HG03378 (cell line): ENCODE data around the gene FAM168B.
A peak's percentile ranks its signal among the peaks of the same experiment; 100 is the strongest.
"Not testable (repeated sequence)": the region's sequence is repeated elsewhere in the genome, so short reads cannot be mapped to it uniquely, and the experiment has no call there.

Experiments used
- ATAC-seq: cut with Tn5 transposase; IDR thresholded peaks from one replicate; pipeline ENCODE4 v1.9.1; 2021; ENCODE audit warnings: mild to moderate bottlenecking, moderate library complexity; ENCODE audit not compliant: unreplicated experiment

Gene FAM168B, protein sequence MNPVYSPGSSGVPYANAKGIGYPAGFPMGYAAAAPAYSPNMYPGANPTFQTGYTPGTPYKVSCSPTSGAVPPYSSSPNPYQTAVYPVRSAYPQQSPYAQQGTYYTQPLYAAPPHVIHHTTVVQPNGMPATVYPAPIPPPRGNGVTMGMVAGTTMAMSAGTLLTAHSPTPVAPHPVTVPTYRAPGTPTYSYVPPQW

DNA sequence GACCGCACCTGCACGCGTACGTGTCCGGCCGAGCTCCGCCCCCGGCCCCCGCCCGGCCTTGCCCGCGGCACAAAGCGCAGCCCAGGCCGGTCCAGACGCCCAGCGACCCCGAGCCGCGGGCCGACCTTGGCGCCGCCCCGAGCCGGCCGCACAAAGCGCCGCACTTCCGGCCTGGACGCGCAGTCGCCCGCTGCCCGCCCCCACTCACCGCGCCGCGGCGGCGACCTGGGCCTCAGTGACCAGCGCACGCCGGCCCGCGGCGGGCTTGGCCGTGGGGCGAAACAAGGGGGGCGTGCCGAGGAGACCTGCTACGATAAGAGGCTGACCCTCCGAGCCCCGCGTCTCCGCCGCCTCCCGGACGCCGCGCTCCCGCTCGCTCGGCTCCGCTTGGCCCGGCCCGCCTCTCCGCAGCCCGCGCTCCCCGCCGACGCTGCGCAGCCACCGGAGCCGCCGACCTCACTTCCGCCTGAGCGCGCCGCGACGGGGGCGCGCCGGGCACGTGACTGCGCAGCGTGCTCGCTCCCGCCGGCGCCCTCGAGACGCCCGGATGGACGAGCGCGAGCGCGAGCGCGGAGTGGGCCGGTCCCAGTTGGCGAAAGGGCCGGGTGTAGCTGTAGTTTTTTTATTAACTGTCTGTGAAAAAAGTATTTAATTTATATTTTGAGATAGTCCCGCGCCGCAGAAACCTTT is at the start of gene FAM168B:
TSS of gene FAM168B (minus strand) at position 455 of the 690 bp plus-strand sequence. CDS start 10,814 bp downstream, outside the sequence.
- peak; percentile 67 for ATAC-seq

DNA sequence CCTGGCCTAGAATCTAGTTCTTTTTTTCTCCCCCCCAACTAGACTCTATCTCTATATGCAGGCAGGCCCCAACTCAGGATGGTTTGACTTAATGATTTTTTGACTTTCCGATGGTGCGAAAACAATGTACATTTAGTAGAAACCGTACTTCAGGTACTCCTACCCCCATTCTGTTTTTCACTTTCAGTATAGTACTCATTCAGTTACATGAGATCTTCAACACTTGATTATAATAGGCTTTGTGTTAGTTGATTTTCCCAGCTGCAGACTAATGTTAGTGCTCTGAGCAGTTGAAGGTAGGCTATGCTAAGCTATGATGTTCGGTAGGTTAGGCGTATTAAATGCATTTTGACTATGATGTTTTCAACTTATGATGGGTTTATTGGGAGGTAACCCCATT is 49.6 kb upstream of the FAM168B start:
- no peak for ATAC-seq

DNA sequence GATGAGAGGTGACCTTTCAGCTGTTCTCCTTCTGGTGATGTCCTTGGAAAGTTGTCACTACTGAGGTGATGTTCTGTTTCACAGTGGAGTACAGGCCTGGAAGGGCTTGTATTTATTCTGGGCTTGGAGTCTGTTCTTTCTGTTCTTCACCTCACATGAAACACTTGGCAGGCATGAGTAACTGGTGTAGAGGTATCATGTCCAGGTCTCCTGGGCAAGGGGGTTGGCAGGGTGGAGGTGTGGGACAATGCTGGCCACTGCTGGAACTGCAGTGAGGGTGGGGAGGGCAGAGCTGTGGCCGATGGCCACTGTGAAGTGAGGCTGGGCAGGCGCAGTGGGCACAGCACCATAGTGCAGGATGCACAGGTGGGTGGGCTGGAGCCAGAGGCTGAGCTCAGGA is 47.3 kb upstream of the FAM168B start:
- no peak for ATAC-seq

DNA sequence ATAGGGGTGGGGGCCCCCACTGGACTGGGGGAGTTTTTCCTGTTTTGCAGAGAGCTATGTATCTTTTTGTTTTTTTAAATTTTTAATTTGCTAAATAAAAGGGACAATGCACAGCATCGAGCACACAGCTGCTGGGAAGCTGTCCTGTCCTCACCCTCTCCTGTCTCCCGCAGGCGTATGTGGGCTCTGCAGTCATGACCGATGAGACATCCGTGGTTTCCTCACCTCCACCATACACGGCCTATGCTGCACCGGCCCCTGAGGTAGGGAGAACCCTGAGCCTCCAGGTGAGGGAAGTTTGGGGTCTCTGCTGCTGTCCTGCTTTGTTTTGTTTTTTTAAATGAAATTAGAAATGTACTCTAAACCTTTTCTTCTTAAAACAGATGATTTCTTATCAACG is 39.5 kb upstream of the FAM168B start:
- ATAC-seq = no peak

DNA sequence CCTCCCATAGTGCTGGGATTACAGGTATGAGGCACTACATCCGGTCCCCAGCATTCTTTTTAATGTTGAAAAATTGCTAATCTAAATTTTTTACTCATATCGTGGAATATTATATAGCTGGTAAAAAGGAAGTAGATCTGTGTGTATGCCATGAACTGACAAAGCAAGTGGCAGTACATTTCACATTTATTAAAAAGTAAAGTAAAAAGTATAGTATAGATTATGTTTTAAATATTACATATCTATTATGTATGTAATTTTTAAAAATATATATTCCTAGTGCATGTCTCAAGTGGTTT is 37.0 kb upstream of the FAM168B start:
- ATAC-seq = no peak

DNA sequence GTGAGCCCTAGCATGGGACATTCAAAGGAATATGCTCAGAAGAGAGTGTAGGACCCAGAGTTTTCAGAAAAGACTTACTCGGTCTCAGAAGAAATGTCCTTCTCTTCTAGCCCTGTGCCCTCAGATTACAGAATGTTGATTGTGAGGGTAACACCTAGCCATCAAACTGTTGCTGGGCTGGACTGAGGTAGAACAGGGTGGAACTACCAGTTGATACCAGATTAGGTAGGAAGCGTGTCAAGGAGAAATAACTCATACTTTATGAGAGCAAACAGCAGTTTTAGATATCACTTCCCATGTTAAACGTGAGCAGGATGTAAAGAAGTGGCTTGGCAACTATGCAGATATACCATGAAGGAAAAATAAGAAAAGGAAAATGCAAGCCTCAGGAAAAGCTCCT is 34.7 kb upstream of the FAM168B start:
- no peak for ATAC-seq

DNA sequence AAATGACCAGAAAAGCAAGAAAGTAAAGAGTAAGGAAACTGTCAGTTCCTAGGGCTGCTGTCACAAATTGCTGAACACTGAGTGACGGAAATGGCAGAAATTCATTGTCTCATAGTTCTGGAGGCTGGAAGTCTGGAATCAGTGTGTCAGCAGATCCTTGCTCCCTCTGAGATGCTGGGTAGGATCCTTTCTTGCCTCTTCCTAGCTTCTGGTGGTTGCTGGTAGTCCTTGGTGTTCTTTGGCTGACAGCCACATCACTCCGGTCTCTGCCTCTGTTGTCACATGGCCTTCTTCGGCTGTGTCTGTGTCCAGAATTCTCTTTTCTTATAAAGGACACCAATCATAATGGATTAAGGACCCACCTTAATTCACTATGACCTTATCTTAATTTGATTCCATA is 33.8 kb upstream of the FAM168B start:
- no peak for ATAC-seq

DNA sequence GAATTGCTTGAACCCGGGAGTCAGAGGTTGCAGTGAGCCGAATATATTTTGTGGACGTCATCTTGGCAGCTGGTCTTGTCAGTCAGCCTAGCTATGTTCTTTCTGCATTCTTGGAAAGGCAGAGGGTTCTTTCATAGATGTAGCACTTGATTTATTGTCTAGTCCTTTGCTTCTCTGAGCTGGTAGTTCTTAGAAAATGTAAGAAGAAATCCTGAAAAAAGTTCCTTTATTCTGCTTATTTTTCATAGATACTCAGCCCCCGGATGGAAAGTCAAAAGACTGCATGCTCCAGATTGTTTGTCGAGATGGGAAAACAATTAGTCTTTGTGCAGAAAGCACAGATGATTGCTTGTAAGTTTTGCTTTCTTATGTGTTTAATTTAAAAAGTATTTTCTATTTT is 33.2 kb upstream of the FAM168B start:
- ATAC-seq = no peak

DNA sequence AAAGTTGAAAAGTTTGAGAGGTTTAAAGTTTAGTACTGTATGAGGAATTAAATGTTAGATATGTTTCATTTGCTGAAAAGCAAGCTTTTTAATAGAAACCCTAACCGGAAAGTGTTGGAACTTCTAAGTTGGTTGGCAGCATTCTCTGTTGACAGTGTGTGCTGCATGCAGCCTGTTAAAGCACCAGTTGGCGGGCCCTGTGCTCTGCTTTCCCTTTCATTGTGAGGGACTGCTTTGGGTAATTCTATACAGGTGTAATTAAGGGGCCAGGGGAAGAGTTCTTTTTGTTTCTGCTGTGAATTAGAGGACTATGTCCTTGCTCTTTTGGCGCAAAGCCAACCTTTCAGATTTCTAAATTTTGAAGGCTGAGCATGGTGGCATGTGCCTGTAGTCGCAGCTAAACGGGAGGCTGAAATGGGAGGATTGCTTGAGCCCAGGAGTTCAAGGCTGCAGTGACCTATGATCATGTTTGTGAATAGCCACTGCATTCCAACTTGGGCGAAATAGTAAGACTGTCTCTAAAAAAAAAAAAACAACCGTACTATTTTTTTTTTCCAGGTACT is 32.0 kb upstream of the FAM168B start:
- no peak for ATAC-seq

DNA sequence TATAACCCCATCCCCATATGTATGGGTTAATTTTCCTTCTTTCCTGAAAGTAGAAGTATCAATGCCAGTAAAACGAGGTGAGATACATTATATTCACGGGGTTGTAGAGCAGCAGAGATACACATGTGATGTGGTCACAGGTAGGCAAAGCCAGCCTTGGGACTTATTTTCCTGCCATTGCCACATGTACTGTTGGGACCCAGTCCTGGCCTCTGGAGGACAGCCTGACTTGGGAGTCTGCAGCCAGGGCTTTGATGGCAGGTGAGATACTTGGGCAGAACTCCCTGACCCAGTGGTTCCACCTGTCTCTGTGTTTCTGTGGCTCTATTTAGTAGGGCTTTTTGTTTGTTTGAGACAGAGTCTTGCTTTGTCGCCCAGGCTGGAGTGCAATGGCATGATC is 29.9 kb upstream of the FAM168B start:
- ATAC-seq = no peak

DNA sequence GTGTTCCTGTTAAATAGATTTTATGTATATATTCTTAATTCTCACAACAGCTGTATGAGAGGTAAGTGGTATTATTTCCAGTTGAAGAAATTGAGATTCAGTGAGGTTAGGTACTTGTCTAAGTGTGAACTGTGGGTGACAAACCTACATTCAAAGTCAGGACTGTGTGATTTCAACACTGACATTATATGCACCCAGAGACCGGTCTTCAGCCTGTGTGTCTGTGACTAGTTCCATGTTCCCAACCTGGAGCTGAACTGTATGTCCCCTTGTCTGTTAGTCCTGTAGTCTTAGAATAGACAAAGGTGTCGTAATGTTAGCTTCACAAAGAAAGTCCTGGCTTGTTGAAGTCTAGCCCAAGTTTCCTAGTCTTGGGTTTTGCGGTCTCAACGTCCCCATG is 29.2 kb upstream of the FAM168B start:
- ATAC-seq = no peak

DNA sequence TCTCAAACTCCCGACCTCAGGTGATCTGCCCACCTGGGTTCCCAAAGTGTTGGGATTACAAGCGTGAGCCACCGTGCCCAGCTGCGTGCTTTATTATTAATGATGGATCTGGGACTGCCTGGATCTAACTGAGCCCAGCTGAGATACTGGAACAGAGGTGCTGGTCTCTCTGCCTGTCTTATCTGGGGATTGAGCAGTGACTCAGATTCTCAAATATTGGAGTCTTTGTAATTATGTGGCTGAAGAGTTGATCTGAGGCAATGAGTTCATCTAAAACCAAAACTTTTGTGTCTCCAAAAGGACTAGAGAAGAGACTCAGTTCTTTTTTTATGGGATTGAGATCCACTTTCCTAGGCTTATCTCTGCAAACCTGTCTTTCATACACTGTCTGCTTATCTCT is 28.2 kb upstream of the FAM168B start:
- ATAC-seq = no peak

DNA sequence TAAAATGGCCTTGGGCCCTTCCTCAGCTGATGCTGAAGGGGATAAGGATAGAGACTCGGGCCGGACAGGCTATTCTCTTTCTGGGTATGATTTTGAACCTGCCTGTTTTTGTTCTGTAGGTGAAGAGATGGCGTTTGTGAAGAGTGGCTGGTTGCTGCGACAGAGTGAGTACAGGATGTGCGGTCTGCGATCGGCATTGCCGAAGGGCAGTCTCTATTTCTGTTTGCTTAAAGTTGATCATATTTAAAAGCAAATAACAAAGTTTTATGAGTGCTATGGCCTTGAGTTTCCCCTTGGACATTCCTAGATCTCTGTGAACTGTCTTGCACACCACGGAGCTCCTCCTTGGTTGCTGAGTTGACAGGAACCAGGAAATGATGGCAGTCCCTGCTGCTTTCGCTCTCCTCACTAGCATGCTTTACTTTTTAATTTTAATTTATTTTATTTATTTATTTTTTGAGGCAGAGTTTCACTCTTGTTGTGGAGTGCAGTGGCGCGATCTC is 27.6 kb upstream of the FAM168B start:
- no peak for ATAC-seq

DNA sequence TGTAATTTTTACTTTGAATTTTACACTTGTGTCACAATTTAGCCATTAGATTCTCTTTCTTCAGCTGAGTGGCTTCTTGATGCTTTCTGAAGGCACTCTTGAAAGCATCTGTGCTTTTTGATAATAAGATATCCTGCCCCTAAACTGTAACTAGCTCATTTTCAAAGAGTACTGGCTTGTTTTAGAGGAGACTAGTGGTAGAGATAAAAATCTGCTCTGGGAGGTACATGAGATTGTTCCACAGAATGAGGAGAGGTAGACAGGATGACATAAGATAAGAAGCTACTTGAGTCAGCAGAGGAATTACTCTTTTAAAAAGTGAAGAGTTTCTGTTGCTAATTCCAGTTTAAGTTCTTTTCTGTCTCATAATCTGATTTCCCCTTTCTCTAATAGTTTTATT is 22.5 kb upstream of the FAM168B start:
- ATAC-seq = no peak

DNA sequence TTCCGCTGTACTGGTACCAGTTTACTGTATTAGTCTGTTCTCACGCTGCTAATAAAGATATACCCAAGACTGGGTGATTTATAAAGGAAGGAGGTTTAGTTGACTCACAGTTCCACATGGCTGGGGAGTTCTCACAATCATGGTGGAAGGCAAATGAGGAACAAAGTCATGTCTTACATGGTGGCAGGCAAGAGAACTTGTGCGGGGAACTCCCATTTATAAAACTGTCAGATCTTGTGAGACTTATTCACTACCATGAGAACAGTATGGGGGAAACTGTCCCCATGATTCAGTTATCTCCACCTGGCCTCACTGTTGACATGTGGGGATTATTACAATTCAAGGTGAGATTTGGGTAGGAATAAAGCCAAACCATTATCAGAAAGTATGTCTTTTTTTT is 21.7 kb upstream of the FAM168B start:
- ATAC-seq = not testable (repeated sequence)

DNA sequence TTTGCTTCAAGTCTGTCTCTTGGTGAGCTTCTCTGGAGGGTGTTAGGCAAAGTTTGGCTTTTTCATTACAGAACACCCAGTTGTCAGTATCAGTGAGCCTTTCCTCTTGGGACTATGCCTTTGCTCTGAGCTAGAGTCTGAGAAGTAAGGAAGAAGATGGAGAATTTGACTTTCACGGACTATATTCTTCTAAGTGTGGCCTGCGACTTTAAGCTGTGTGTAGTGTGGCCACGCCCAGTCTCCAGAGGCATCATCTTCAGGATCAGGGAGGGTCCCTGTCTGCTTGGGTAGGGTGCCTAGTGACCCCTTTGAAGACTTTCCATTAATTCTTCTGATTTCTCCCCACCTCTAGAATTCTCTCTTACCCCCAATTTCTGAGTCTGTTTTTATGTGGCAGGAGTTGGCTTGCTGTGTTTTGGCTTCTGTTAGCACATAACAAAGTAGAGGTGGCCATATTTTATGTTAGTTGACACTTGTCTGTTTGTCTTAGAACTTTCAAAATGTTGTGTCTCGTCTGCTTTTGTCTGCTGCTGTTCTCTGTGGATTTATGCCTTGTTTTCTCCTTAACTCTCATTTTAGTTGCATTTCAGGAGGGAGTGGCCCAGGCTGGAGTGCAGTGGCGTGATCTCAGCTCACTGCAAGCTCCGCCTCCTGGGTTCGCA is 20.4 kb upstream of the FAM168B start:
- no peak for ATAC-seq

DNA sequence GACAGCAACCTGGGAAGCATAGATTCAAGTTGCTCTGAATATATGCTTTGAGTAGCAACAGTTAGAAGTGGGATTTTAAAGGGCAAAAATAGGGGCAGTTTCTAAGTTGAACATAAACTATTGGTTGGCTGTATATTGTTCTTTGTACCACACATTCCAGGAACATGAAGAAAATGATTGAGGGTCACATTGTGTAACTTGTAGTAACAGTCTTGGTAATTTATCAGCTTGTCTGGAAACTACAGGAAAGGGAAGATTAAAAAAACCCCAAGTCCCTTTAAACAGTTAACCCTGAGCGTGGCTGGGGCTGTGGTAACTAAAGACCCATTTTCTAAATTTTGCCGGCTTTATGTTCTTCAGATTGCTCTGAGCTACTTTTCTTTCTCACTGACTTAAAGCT is 19.3 kb upstream of the FAM168B start:
- no peak for ATAC-seq

DNA sequence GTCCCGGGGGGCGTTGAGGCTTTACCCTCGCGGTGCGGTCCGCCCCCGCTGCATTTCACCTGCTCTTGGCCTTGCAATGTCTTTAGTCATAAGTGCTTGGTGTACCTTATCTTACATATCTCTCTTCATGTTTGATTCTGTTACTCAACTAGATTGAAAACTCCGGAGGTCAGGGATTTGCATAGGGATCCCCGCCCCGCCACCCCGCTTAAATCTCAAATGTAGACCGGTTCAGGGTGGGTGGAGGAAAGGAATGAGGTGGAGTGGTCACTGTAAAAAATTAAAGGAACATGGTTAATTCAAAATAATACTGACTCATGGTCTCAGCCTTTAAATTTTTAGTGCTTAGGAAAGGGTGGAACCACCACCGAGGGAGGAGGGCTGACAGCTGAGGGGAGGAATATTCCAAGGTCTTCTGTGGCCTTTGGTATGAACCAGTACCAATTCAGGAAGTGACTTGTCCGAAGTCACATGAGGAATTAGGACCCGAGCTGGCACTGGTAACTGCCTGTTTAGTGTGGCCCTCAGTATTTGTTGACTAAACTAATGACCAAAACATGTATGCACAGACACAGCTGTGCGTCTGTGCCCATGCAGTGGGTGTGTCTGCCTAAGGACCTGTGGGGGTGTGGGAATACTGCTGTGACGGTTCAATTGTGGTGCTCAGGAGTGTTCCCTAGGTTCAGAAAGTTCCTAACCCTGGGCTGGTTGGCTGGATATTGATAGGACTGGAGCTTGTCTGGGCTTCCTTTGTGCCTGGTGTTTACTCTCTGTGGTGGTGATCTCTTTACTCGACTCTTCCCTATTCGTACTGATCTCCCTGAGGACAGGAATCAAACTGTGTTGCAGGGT is 12.9 kb upstream of the FAM168B start:
- ATAC-seq = peak; percentile 43

DNA sequence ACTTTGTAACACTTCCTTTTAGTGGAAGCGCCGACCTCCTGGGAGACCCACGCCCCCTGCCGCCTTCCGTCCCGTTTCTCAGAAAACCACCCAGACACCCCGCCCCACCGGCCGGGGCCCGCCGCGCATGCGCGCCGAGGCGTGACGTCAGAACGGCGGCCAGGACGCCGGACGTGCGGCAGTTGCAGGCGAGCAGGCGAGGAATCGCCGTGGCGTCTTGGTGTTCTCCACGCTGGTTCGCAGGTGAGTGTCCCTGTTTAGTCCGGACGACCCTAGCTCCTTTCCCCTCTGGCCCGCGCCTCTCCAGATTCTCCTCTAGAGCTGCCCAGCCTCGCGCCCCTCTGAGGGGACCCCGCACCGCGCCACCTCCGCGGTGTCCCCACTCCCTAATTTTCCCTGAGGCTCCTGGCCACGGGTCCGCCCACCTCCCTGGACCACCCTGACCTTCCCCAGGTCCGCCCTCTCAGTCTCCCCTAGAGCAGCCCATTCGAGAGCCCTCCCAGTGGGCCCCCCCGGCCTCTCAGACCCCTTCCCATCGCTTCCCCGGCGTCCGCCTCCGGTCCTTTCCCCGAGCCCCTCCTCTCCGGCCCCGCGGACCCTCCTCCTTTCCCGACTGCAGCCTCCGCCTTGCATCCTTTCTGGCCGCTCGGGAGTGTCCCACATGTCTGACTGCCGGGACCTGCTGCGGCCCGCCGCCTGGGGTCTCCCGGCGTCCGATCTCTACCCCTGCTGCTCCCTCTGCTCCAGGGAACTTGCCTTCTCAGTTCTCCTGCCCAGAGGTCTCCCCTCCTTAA is 12.1 kb upstream of the FAM168B start, which contains the start of gene PLEKHB2:
TSS of gene PLEKHB2 (plus strand) at position 181 of the 794 bp plus-strand sequence. CDS start 15,606 bp downstream, outside the sequence.
- ATAC-seq = peak; percentile 48

DNA sequence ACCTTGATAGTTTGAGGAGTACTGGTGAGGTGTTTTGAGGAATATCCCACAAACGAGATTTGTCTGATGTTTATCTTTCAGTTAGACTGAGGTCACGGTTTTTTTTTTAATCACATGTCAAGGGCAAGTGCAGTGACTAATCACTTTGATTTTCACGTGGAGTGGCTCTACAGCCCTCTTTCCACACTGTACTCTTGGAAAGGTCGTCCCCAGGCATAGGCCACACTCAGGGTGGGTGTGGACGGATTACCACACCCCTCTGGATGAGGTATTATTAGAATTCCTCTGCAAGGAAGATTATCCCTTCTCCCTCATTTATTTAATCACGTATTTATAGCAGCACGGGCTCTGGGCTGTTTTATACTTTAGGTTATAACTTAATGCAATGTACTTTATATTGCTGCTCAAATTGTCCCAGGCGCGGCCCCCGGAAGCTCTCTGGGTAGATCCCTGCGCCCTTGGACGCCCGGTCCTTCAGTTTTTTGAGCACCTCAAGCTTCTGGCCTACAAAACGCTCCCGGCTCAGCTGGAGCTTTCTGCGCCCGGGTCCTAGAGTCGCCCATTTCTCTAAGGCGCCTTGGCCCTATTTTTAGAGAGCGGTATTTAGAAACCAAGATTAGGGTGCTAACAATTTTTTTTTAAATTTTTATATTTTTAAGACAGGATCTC is 11.4 kb upstream of the FAM168B start:
- ATAC-seq = peak; percentile 55
